Fibroblast of villous mesenchyme (primary cell): ENCODE results near the gene KRT77. TPM values are rescaled to one million over a fixed set of nuclear protein-coding genes. Genes with fewer than 3 reads are reported as not detected.

Experiments used
- DNase-seq: peaks from one replicate; pipeline ENCODE4 v3.0.0-alpha.2; 2010; ENCODE audit warnings: low read depth
- H3K4me3 ChIP-seq: 2 replicates; pipeline ENCODE4 v1.5.1; 2011; ENCODE audit warnings: low read depth, mild to moderate bottlenecking, low read length
- total RNA-seq: library from RNA; depleted of rRNA; stranded (reverse); fragments of >200 nt; gene quantifications from 2 replicates; pipeline ENCODE4 v1.2.3, GENCODE V29; 2012
- TF ChIP-seq, protein P1 (sequence below): IDR thresholded peaks from 2 replicates; pipeline ENCODE4 v1.5.1; 2012; ENCODE audit warnings: low read depth, mild to moderate bottlenecking, low read length; ENCODE audit not compliant: insufficient read depth

The KRT77 gene
- total RNA-seq, 1 donor, result not detected

DNA sequence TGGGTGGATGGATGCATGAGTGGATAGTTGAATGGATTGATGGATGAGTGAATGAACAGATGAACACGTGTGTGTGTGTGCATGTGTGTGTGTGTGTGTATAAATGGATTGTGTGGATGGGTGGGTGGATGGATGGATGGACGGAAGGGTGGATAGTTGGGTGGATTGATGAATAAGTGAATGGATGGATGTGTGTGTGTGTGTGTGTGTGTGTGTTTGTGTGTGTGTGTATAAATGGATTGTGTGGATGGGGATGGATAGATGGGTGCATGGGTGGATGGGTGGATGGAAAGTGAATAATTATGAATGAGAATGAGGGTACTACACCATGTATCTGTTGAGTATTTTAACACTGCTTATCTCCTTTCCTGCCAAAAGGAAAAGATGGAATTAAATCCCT, 986 bp downstream of the KRT77 start:
- no peak overlapping the region for H3K4me3 ChIP-seq
- no peak for DNase-seq
- TF ChIP-seq, protein P1, sequence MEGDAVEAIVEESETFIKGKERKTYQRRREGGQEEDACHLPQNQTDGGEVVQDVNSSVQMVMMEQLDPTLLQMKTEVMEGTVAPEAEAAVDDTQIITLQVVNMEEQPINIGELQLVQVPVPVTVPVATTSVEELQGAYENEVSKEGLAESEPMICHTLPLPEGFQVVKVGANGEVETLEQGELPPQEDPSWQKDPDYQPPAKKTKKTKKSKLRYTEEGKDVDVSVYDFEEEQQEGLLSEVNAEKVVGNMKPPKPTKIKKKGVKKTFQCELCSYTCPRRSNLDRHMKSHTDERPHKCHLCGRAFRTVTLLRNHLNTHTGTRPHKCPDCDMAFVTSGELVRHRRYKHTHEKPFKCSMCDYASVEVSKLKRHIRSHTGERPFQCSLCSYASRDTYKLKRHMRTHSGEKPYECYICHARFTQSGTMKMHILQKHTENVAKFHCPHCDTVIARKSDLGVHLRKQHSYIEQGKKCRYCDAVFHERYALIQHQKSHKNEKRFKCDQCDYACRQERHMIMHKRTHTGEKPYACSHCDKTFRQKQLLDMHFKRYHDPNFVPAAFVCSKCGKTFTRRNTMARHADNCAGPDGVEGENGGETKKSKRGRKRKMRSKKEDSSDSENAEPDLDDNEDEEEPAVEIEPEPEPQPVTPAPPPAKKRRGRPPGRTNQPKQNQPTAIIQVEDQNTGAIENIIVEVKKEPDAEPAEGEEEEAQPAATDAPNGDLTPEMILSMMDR, result no peak

DNA sequence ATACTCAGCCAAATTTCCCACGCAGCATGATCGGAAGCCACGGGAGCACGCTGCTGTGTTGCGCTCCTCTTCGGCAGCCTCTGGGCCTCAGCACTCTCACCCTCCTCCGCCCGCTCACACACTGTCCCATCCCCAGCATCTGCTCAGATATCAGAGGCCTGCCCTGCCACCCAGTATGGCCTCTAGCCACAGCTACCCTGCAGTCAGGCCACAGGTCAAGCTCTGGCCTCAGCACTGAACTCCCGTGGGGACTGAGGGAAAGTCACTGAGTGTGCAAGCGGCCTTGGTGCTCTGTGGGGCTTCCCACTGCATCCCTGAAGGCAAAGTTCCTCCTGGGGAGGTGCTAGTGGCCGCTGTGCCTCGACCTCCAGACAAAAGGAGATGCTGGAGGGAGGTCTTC, 2.0 kb downstream of the KRT77 start:
- DNase-seq, result no peak
- no peak overlapping the region for H3K4me3 ChIP-seq
- TF ChIP-seq, protein P1, result no peak

DNA sequence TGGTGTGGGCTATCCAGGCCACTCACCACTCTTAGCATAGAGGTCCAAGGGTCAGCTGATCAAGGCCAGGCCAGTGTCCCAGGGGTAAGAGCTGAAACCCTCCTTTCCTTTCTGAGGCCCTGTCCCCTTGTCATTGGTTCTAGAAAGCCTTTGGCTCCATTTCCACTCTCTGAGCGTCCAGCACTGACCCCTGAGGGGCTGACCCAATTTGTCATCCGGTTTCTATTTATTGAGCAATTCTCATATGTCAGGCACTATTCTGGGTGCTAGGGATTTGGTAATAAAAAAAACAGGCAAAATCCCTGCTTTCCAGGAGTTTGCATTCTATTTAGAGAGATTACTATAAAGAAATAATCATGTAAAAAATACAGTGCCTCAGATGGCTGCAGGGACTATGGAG, 3.4 kb downstream of the KRT77 start:
- no peak overlapping the region for H3K4me3 ChIP-seq
- DNase-seq, result no peak
- TF ChIP-seq, protein P1, result no peak

DNA sequence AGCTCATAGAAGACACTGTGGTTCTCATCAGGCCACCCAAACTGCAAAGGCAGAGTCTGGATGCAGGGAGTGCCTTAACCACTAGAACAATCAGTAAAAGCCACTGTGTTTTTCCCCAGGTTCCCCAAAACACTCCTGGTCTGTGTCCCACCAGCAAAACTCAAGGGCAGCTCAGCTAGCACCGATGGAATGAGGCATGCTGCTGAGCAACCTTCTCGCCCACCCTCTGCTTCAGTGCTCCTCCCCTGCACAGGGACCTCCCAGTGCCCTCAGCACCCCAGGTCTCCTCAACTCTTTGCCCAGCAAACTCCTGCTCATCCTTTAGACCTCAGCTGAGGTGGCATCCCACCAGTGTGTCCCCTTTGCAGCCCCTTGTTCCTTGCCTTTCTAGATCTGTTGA, 4.0 kb downstream of the KRT77 start:
- H3K4me3 ChIP-seq, result no peak overlapping the region
- TF ChIP-seq, protein P1, result no peak
- DNase-seq, result no peak

DNA sequence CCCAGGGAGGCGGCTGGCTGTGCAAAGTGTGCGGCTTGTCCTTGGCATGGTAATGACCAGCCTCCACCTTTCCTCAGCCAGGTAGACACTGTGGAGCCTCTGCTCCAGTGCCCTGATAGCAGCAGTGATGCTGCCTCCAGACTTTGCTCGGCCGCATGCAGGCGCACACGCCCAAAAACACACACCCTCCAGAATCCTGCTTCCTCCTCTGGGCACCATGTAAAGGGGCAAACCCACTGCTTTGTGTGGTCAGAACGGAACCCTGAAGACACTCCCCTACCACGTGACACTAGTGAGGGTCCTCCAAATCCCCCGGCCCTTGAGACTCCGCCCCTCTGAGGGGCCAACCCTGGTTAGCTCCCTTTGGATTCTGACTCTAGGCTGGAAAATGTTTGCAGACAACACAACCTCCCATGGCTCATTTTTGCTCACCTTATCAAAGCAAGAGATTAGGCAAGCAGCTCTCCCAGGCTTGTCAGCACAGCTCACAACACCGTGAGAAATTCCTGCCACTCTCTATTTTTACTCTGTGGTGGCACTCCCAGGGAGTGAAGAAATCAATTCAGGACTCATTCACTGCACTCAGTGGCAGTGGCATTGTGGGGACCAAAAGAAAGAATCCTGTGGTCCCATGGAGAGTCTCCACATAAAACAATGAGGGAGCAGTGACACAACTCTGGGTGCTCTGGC, 4.5 kb downstream of the KRT77 start:
- TF ChIP-seq, protein P1, result no peak
- H3K4me3 ChIP-seq, result no peak overlapping the region
- DNase-seq, result no peak

GRCh38 chr12:52697058-52697582, 6.2 kb downstream of the KRT77 start:
- TF ChIP-seq, protein P1, result no peak

GRCh38 chr12:52696588-52696987, 6.7 kb downstream of the KRT77 start:
- DNase-seq, result no peak
- no peak overlapping the region for H3K4me3 ChIP-seq
- TF ChIP-seq, protein P1, result no peak

More at GRCh38 chr12:52697058-52697582, 6.2 kb downstream of the KRT77 start:
- DNase-seq, result no peak
- no peak overlapping the region for H3K4me3 ChIP-seq
